HepG2 (cell line): ENCODE measurements around the gene VPS52. TPM values are rescaled to one million over a fixed set of nuclear protein-coding genes. Genes with fewer than 3 reads are reported as not detected.

Experiments
- CREBL2 ChIP-seq: sonication (generic); formaldehyde crosslinking; IDR thresholded peaks from 2 replicates; pipeline ENCODE4 v1.8.1; 2023; ENCODE audit warnings: missing genetic modification reagents, mild to moderate bottlenecking, borderline replicate concordance
- DDIT3 ChIP-seq: sonication (generic); formaldehyde crosslinking; IDR thresholded peaks from 2 replicates; pipeline ENCODE4 v1.4.0; 2020; ENCODE audit warnings: mild to moderate bottlenecking, missing genetic modification reagents
- DNMT1 ChIP-seq: sonication (generic); formaldehyde crosslinking; IDR thresholded peaks from 2 replicates; pipeline ENCODE4 v1.5.1; 2020; ENCODE audit warnings: mild to moderate bottlenecking, missing genetic modification reagents
- FLYWCH1 ChIP-seq: sonication (generic); formaldehyde crosslinking; IDR thresholded peaks from 2 replicates; pipeline ENCODE4 v1.8.1; 2023; ENCODE audit warnings: mild to moderate bottlenecking, missing genetic modification reagents
- FOXK2 ChIP-seq: fragments of 450-650 bp; IDR thresholded peaks from 2 replicates; pipeline ENCODE4 v1.6.1; 2016
- FUBP1 ChIP-seq: sonication (generic); formaldehyde crosslinking; IDR thresholded peaks from 2 replicates; pipeline ENCODE4 v1.5.1; 2020; ENCODE audit warnings: missing genetic modification reagents, mild to moderate bottlenecking, borderline replicate concordance
- HES4 ChIP-seq: sonication (generic); formaldehyde crosslinking; IDR thresholded peaks from 2 replicates; pipeline ENCODE4 v1.9.0; 2021; ENCODE audit warnings: mild to moderate bottlenecking, missing genetic modification reagents, borderline replicate concordance
- JUNB ChIP-seq: sonication (generic); formaldehyde crosslinking; IDR thresholded peaks from 2 replicates; pipeline ENCODE4 v1.8.0; 2022; ENCODE audit warnings: missing genetic modification reagents, mild to moderate bottlenecking, borderline replicate concordance
- PAWR ChIP-seq: sonication (generic); formaldehyde crosslinking; IDR thresholded peaks from 2 replicates; pipeline ENCODE4 v1.4.0; 2020; ENCODE audit warnings: missing genetic modification reagents, mild to moderate bottlenecking, borderline replicate concordance
- SNAPC5 ChIP-seq: sonication (generic); formaldehyde crosslinking; IDR thresholded peaks from 2 replicates; pipeline ENCODE4 v1.8.1; 2023; ENCODE audit warnings: mild to moderate bottlenecking, missing genetic modification reagents, borderline replicate concordance
- SNRNP70 ChIP-seq: fragments of 200-400 bp; formaldehyde crosslinking; IDR thresholded peaks from 2 replicates; pipeline ENCODE4 v1.6.1; 2017; ENCODE audit warnings: mild to moderate bottlenecking, low read depth, low read length, moderate library complexity
- TOPORS ChIP-seq: sonication (generic); formaldehyde crosslinking; IDR thresholded peaks from 2 replicates; pipeline ENCODE4 v1.8.0; 2023; ENCODE audit warnings: mild to moderate bottlenecking, missing genetic modification reagents
- TRIM22 ChIP-seq: fragments of 450-650 bp; IDR thresholded peaks from 2 replicates; pipeline ENCODE4 v1.6.1; 2017
- ZBTB25 ChIP-seq: IDR thresholded peaks from 2 replicates; pipeline ENCODE4 v1.6.1; 2018; ENCODE audit warnings: missing genetic modification reagents
- ZBTB43 ChIP-seq: sonication (generic); formaldehyde crosslinking; conservative IDR thresholded peaks from 2 replicates; pipeline ENCODE4 v1.4.0; 2020; ENCODE audit warnings: missing genetic modification reagents
- ZFP36L1 ChIP-seq: sonication (generic); formaldehyde crosslinking; IDR thresholded peaks from 2 replicates; pipeline ENCODE4 v1.8.0; 2022; ENCODE audit warnings: mild to moderate bottlenecking, missing genetic modification reagents, moderate library complexity
- ZNF337 ChIP-seq: sonication (generic); formaldehyde crosslinking; IDR thresholded peaks from 2 replicates; pipeline ENCODE4 v1.5.1; 2020; ENCODE audit warnings: missing genetic modification reagents, low read depth, mild to moderate bottlenecking, borderline replicate concordance
- ZNF543 ChIP-seq: sonication (generic); formaldehyde crosslinking; IDR thresholded peaks from 2 replicates; pipeline ENCODE4 v1.4.0; 2020; ENCODE audit warnings: mild to moderate bottlenecking, missing genetic modification reagents
- ZNF569 ChIP-seq: sonication (generic); formaldehyde crosslinking; IDR thresholded peaks from 2 replicates; pipeline ENCODE4 v1.5.0; 2020; ENCODE audit warnings: mild to moderate bottlenecking, missing genetic modification reagents, moderate library complexity, borderline replicate concordance
- ZNF674 ChIP-seq: sonication (generic); formaldehyde crosslinking; IDR thresholded peaks from 2 replicates; pipeline ENCODE4 v1.5.0; 2020; ENCODE audit warnings: low read depth, mild to moderate bottlenecking, missing genetic modification reagents
- polyA plus RNA-seq, 8 experiments: library from polyadenylated mRNA; depleted of rRNA in 3 of 8; stranded (reverse) in 7 of 8; unstranded in 1 of 8; fragments of >200 nt; fragmentation: Illumina TruSeq in 4 of 8; extraction: Trizol in 4 of 8; gene quantifications; 2 replicates each; pipeline versions ENCODE4 v1.2.1 to v1.2.3, GENCODE V29; 2011 to 2016; ENCODE audit warnings: low read depth in 4 of 8, missing spikeins in 1 of 8, mixed read lengths in 1 of 8; ENCODE audit not compliant: insufficient read depth in 1 of 8
- total RNA-seq, 5 experiments: library from RNA; depleted of rRNA; stranded (reverse); fragments of >200 nt; fragmentation: Illumina TruSeq; extraction: Trizol; gene quantifications; 2 replicates each; pipeline ENCODE4 v1.2.3, GENCODE V29; 2016; ENCODE audit warnings: low read depth in 1 of 5

The VPS52 gene
- total and polyA plus RNA-seq, 2 of the 13 experiments (the other 11 are each of a cell fraction or from before 2014, with no cell fraction given), result 48.9 to 85.5 TPM

- peak; percentile 27 for TF ChIP-seq ZFP36L1 (CRISPR knock-in tag)
- no peak for TF ChIP-seq DNMT1
- no peak for TF ChIP-seq SNRNP70
- 0 out of 2 replicates have a peak, but pooled peaks have one; percentile 27 for TF ChIP-seq ZBTB43 (CRISPR knock-in tag)
- no peak; the same call in 1 of the 2 replicates for TF ChIP-seq CREBL2 (CRISPR knock-in tag)
- no peak for TF ChIP-seq JUNB (CRISPR knock-in tag)
- TF ChIP-seq ZNF543 (CRISPR knock-in tag), result peak; percentile 81
- TF ChIP-seq DDIT3 (CRISPR knock-in tag), result no peak
- no peak for TF ChIP-seq FLYWCH1
- TF ChIP-seq PAWR (CRISPR knock-in tag), result peak; percentile 90; the same call in 1 of the 2 replicates
- TF ChIP-seq ZNF337 (CRISPR knock-in tag), result peak; percentile 41; the same call in 1 of the 2 replicates
- TF ChIP-seq FOXK2, result no peak
- TF ChIP-seq ZNF569 (CRISPR knock-in tag), result peak; percentile 38; the same call in 1 of the 2 replicates
- TF ChIP-seq ZNF674 (CRISPR knock-in tag), result no peak
- no peak for TF ChIP-seq ZBTB25 (CRISPR knock-in tag)
- TF ChIP-seq TRIM22, result no peak
- TF ChIP-seq SNAPC5, result no peak
- no peak for TF ChIP-seq FUBP1 (CRISPR knock-in tag)
- TF ChIP-seq HES4 (CRISPR knock-in tag), result no peak; the same call in none of the 2 replicates
- TF ChIP-seq TOPORS (CRISPR knock-in tag), result peak; percentile 91
Observed at GRCh38 chr6:33248932-33249731, 22.5 kb downstream of the VPS52 start (continued).
